ENCODE data around the gene TLK2.

DNA sequence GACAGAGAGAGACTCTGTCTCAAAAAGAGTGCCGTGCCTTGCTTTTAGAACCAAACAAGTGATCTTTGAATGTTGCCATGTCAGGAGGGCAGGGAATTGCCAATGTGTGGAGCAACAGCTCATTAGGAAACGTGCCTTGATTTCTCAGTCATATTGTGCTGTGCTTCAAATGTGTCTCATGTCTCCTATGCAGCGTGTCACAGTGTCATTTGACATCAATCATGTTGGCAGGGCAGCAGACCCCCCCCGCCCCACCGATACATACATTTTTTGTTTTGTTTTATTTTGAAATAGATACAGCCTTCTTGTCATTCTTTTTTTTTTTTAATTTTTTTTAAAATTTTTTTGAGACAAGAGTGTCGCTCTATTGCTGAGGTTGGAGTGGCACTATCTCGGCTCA, 170.9 kb downstream of the TLK2 start:
- TF ChIP-seq TOX (CRISPR knock-in tag; IDR thresholded peaks at IDR 0.05; ENCODE audit: borderline replicate concordance) = no peak
- no peak for TF ChIP-seq SNAI2 (CRISPR knock-in tag; IDR thresholded peaks at IDR 0.05)
- no peak for TF ChIP-seq BACH2 (CRISPR knock-in tag; IDR thresholded peaks at IDR 0.05; ENCODE audit: borderline replicate concordance)
- TF ChIP-seq CREB5 (CRISPR knock-in tag; IDR thresholded peaks at IDR 0.05; ENCODE audit: low read depth) = no peak
- no peak for TF ChIP-seq ARNTL (CRISPR knock-in tag; IDR thresholded peaks at IDR 0.05; ENCODE audit: borderline replicate concordance, low read depth)
- TF ChIP-seq OSR1 (CRISPR knock-in tag; IDR thresholded peaks at IDR 0.05) = no peak
- TF ChIP-seq RARB (CRISPR knock-in tag; IDR thresholded peaks at IDR 0.05) = no peak
- no peak for TF ChIP-seq ZNF565 (CRISPR knock-in tag; conservative IDR thresholded peaks at IDR 0.05; ENCODE audit: low read depth)
- TF ChIP-seq CSDC2 (CRISPR knock-in tag; IDR thresholded peaks at IDR 0.05) = no peak
- no peak for TF ChIP-seq ZFP3 (CRISPR knock-in tag; IDR thresholded peaks at IDR 0.05)
- TF ChIP-seq, protein P1, sequence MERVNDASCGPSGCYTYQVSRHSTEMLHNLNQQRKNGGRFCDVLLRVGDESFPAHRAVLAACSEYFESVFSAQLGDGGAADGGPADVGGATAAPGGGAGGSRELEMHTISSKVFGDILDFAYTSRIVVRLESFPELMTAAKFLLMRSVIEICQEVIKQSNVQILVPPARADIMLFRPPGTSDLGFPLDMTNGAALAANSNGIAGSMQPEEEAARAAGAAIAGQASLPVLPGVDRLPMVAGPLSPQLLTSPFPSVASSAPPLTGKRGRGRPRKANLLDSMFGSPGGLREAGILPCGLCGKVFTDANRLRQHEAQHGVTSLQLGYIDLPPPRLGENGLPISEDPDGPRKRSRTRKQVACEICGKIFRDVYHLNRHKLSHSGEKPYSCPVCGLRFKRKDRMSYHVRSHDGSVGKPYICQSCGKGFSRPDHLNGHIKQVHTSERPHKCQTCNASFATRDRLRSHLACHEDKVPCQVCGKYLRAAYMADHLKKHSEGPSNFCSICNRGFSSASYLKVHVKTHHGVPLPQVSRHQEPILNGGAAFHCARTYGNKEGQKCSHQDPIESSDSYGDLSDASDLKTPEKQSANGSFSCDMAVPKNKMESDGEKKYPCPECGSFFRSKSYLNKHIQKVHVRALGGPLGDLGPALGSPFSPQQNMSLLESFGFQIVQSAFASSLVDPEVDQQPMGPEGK (CRISPR knock-in tag; IDR thresholded peaks at IDR 0.05; ENCODE audit: borderline replicate concordance) = no peak
- TF ChIP-seq ESRRG (CRISPR knock-in tag; IDR thresholded peaks at IDR 0.05) = no peak
- TF ChIP-seq, protein P2, sequence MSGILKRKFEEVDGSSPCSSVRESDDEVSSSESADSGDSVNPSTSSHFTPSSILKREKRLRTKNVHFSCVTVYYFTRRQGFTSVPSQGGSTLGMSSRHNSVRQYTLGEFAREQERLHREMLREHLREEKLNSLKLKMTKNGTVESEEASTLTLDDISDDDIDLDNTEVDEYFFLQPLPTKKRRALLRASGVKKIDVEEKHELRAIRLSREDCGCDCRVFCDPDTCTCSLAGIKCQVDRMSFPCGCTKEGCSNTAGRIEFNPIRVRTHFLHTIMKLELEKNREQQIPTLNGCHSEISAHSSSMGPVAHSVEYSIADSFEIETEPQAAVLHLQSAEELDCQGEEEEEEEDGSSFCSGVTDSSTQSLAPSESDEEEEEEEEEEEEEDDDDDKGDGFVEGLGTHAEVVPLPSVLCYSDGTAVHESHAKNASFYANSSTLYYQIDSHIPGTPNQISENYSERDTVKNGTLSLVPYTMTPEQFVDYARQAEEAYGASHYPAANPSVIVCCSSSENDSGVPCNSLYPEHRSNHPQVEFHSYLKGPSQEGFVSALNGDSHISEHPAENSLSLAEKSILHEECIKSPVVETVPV (CRISPR knock-in tag; IDR thresholded peaks at IDR 0.05) = no peak
